NCI-H510A (cell line): ENCODE results near the gene CNOT1.
"Not testable (repeated sequence)": the region's sequence is repeated elsewhere in the genome, so short reads cannot be mapped to it uniquely, and the experiment has no call there.

Experiments
- DNase-seq: peaks from one replicate; lab custom pipeline; 2025; lab: John Stamatoyannopoulos, UW

CNOT1 gene

GRCh38 chr16:58582133-58582532 lies 47.5 kb downstream of the CNOT1 start:
- DNase-seq, result no peak

GRCh38 chr16:58579587-58579986 lies 50.0 kb downstream of the CNOT1 start:
- DNase-seq, result no peak

DNA sequence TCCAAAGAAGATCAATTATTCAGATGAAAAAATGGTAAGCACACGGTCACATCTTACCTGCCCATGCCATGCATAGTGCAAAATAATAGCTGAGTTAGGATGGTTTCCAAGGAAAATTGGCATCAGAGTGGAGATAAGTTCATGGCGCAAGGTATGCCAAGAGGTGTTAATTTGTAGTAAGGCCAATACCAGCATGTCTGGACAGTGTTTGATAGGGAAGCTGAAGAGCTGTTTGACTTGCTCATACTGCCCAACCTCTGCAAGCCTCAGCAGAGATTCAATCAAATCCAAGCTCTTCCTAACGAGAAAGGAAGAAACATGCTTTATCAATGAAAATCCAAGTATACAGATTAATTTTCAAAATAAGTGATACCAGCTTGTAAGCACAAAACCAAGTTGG lies 51.0 kb downstream of the CNOT1 start:
- no peak for DNase-seq

DNA sequence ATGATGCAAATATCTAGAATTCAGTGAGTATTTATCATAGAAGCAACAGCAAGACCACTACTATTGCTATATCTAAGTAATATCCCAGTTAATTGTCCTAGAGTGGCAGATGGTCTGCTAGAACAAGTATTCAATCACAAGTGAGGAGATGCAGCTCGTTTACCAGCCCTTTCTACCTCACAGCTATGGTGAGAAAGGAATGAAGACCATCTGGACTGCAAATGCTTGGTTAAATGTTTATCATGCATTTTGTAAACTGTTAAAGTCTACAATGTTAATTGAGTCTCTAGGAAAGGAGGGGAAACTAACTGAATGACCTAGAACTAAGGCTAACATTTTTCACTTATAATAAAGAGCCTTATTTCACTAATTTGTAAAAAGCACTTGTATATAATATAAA lies 52.5 kb downstream of the CNOT1 start:
- no peak for DNase-seq

- no peak for DNase-seq
Observed at GRCh38 chr16:58574895-58575294, 54.7 kb downstream of the CNOT1 start.

- DNase-seq, result not testable (repeated sequence)
Observed at GRCh38 chr16:58565697-58566096, 63.9 kb downstream of the CNOT1 start.

- DNase-seq, result no peak
Observed at GRCh38 chr16:58563775-58564174, 65.9 kb downstream of the CNOT1 start.

- no peak for DNase-seq
Observed at GRCh38 chr16:58563235-58563634, 66.4 kb downstream of the CNOT1 start.

- no peak for DNase-seq
Observed at GRCh38 chr16:58556678-58557077, 72.9 kb downstream of the CNOT1 start.

DNA sequence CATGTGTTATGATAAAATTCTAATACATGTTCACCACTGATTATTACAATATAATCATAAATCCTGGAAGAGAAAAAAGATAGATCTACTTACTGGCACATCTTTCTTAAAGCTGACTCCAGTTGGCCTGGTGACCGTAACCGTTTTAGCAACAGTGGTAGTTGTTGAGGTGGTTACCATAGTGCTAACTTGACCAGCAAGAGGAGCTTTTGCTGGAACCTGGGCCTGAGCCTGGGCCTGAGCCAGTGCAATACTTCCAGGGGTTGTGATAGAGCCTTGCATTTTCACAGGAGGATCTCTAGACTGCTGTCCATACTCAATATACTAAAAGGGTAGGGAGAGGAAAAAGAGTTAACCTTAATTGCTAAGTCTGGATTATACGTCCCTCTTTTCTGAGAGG lies 78.1 kb downstream of the CNOT1 start:
- no peak for DNase-seq

DNA sequence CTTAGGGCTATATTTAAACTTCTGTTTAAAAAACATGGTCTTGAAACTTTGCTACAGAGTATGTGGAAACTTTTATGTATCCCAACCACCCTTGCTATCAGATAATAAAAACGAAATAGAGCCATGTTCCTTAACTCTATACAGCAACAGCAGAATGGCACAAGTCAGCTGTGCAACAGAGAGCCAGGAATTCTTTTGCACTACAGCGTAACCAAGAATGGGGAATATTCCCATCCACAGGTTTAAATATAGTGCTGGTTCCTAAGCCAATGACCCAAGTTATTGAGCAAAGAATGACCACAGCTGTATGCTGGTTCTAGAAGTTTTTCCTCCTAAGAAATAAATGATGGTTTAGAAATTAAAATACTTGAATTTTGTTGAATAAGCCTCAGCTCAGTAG lies 81.2 kb downstream of the CNOT1 start:
- no peak for DNase-seq

GRCh38 chr16:58543685-58544084 lies 85.9 kb downstream of the CNOT1 start:
- DNase-seq, result no peak

DNA sequence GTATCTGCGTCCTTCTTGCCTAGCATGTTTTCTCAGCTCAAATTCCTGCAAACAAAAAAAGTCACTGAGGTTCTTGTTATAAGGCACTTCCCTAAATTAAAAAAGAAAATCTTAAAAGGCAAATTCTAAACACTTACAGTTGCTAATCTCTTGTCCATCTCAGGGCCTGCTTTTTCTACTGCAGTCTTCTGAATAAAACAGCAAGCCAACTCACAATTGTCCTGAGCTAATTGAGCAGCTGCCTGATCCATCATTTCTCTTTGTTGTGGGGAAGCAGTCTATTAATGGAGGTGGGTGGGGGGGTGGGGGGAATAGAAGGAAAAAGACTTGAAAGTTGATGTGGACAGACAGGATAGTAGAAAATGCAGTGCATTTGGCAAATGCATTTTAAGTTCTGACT lies 87.3 kb downstream of the CNOT1 start:
- no peak for DNase-seq

DNA sequence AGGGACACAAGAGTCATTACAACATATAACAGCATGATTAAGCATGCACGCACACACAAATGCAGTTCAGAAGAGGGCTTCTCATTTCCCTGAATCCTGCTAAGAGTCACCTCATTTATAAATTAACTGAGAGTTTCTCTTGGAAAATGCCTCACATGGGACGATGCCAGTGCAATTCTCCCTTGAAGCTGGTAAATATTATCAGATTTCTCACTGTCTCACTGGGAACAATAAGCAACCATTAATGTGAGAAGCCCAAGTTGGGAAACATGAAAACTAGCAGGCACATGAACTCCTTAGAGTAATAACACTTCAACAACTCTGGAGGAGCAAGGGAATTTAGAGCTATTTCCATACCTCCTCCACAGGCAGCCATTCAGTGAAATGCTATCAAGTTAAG lies 87.9 kb downstream of the CNOT1 start:
- no peak for DNase-seq

DNA sequence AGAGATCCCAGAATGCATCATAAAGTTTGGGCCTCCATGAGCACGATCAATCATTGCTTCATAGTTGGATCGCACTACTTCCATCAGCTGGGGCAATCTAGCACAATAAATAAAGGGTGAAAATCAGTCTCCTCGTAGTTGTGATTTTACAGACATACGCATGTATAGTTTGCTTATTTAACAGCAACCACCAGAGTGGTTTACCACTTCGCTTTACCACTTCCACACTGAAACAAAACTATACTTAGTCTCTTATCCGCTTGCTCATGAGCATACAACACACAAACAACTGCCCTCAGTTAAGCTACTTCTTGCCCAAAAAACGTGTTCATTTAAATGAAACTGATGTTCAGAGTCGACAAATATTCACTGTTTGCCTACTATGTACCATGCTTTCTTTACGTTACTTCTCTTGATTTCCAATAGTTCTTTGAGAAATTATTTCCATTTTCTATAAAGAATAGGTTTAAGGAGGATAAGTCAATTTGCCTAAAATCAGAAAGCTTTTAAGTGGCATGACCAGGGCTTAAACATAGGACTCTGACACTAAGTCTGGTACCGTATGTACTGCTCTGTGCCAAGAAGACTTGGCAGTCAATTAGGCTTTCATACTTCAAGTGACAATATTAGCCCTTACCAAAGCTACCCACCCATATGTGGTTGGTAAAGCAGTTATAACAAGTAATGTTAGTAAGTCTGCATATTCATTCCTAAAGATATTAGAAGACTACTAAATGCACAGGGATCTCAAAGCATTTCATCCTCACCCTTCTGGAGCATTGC lies 92.3 kb downstream of the CNOT1 start:
- no peak for DNase-seq

DNA sequence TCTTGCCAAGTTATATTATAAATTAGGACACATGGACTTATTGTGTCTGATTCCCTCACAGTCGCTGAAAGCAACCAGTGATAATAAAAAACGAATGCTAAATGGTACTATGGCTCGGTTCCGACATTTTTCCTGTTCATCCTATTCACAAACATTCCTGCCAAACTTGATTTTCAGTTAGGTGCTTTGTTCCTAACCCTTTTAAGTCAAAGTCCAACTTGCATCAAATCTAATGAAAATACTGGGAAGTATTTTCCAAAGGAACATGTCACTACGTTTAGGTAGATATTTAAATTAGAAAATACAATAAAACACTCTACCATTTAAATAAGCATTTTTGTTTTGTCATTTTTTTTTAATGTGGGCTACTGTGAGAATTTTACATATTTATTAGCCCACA lies 93.3 kb downstream of the CNOT1 start:
- no peak for DNase-seq

DNA sequence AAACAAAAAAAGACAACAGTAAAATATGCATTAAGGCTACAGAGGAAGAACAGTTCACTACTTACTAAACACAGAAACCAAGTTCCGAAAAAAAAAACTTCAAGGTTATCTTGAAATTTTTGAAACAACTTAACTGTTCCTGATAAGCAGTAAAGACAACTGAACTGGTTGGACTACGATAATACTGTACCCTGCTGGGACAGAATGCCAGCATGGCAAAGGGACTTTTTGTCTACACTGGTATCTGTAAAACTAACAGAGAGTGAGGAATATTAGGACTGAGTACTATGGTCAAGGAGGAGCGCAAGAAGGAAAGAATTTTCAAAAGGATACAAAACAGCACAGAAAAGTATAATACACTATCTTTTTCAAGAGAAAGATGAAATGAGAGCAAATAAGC lies 94.5 kb downstream of the CNOT1 start:
- DNase-seq, result no peak

- DNase-seq, result no peak
Observed at GRCh38 chr16:58533751-58534470, 95.7 kb downstream of the CNOT1 start.

GRCh38 chr16:58532414-58532813 lies 97.2 kb downstream of the CNOT1 start:
- DNase-seq, result no peak

DNA sequence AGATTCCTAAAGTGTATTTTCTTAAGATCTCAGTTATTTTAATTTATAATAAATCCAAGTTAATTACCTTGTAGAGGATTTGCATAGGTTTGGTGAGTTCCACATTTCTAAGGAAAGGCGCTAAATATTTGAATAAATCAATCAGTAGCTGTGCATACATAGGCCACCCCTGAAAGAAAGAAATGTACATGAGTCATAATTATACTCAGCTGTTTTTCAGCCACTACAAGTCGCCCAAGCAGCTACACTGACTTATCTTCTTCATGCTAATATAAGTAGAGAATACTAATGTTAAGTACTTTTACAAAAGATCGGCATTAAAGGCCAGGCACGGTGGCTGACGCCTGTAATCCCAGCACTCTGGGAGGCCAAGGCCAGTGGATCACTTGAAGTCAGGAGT lies 99.4 kb downstream of the CNOT1 start:
- DNase-seq, result no peak

DNA sequence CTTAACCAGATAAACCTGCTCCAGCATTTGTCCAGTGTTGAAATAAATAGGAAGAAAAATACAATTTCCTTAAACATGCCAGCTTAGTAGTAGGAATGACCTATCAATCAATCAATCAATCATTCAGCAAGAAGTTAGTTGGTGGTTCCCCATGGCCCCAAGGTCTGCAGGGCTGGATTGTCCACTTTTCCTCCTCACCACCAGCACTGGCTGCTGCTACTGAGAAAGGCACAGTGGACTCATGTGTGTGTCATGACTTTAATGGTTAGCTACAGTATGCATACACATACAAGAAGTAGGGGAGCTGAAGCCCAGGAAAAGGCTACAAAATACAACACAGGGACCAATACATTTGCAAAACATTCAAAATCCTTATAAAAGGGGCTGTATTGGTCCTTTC lies 109.9 kb downstream of the CNOT1 start:
- DNase-seq, result no peak

DNA sequence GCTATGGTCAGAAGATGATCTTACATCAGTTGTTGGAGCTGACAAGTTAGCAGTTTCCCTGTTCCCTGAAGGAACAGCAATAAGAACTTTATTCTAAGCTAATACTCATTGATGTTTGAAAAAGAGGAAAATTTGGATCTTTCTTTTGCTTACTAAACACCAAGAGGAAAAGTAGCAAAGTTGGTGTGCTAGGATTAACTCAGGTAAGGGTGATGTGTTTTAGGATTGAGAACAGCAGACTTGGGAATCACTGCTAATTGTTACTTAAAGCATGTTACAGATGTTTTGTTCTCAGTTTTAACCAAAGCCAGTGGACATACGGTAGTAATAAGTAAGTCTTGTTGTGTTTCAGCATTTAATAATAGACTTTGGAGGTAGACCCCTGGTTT lies 110.7 kb downstream of the CNOT1 start:
- no peak for DNase-seq

DNA sequence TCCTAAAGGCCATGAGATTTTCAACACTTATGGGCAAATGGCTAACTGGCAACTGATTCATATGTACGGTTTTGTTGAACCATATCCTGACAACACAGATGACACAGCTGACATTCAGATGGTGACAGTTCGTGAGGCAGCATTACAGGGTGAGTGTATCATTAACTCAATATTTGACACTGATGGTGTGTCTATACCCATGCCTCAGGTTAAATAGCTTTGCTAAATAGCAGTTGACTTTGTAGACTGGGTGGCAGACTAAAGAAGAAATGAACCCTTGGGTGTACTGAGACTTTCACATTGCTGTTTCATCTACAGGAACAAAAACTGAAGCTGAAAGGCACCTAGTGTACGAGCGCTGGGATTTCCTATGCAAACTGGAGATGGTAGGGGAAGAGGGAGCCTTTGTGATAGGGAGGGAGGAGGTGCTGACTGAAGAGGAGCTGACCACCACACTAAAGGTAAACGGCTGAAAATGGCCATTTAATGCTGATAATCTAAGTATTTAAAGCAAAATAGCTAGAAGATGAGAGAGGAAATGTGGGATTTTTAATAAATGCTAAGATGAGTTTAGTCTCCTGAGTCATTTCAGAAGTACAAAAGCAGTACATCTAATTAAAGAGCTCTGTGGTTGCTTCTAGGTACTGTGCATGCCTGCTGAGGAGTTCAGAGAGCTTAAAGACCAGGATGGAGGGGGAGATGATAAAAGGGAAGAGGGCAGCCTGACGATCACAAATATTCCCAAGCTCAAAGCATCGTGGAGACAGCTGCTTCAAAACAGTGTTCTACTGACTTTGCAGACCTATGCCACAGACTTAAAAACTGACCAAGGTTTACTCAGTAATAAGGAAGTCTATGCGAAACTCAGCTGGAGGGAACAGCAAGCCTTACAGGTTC lies 111.3 kb downstream of the CNOT1 start:
- no peak for DNase-seq
